GM23338 (cell line): ENCODE measurements around the gene TXNL1.

ENCODE experiments used
- CREB1 ChIP-seq: fragments of 250-450 bp; sonication (Bioruptor Pico); IDR thresholded peaks from 2 replicates; pipeline ENCODE4 v1.5.0; 2020; ENCODE audit warnings: low read depth, mild to moderate bottlenecking, moderate library complexity
- EZH2 ChIP-seq: fragments of 200-600 bp; sonication (generic); IDR thresholded peaks from one replicate; pipeline ENCODE4 v1.8.0; 2017; ENCODE audit warnings: antibody characterized with exemption, mild to moderate bottlenecking, low read depth; ENCODE audit not compliant: unreplicated experiment
- EZH2phosphoT487 ChIP-seq: fragments of 200-600 bp; sonication (generic); IDR thresholded peaks from one replicate; pipeline ENCODE4 v1.8.1; 2018; ENCODE audit warnings: antibody characterized with exemption; ENCODE audit not compliant: unreplicated experiment
- JUNB ChIP-seq: IDR thresholded peaks from one replicate; pipeline ENCODE4 v1.6.1; 2016; ENCODE audit warnings: antibody characterized with exemption; ENCODE audit not compliant: unreplicated experiment
- NANOG ChIP-seq: IDR thresholded peaks from 2 replicates; pipeline ENCODE4 v1.6.1; 2016; ENCODE audit warnings: antibody characterized with exemption, borderline replicate concordance
- POLR2AphosphoS5 ChIP-seq: IDR thresholded peaks from 2 replicates; pipeline ENCODE4 v1.6.1; 2016; ENCODE audit warnings: antibody characterized with exemption, low read depth
- STAT1 ChIP-seq: IDR thresholded peaks from one replicate; pipeline ENCODE4 v1.6.1; 2016; ENCODE audit warnings: antibody characterized with exemption; ENCODE audit not compliant: unreplicated experiment
- ZNF114 ChIP-seq: fragments of 250-450 bp; sonication (Bioruptor Pico); IDR thresholded peaks from 2 replicates; pipeline ENCODE4 v1.5.0; 2020; ENCODE audit warnings: mild to moderate bottlenecking, moderate library complexity
- ZNF462 ChIP-seq: fragments of 250-450 bp; sonication (Bioruptor Pico); IDR thresholded peaks from 2 replicates; pipeline ENCODE4 v1.5.0; 2020; ENCODE audit warnings: mild to moderate bottlenecking, moderate library complexity
- TF ChIP-seq, protein P1 (sequence below), 2 experiments: fragments of 200-600 bp in 1 of 2; sonication (generic) in 1 of 2; conservative IDR thresholded peaks; 2 replicates each; pipeline versions ENCODE4 v1.5.1 to v1.6.1; 2016 to 2017; ENCODE audit warnings: antibody characterized with exemption in 2 of 2, low read depth in 2 of 2, mild to moderate bottlenecking in 2 of 2, moderate library complexity in 1 of 2
- TF ChIP-seq, protein P2 (sequence below): IDR thresholded peaks from one replicate; pipeline ENCODE4 v1.6.1; 2018; ENCODE audit warnings: antibody characterized with exemption; ENCODE audit not compliant: unreplicated experiment
- TF ChIP-seq, protein P3 (sequence below): IDR thresholded peaks from 2 replicates; pipeline ENCODE4 v1.6.1; 2016; ENCODE audit warnings: antibody characterized with exemption

GRCh38 chr18:56678836-56679565, 40.6 kb upstream of the TXNL1 start:
- TF ChIP-seq, protein P1, sequence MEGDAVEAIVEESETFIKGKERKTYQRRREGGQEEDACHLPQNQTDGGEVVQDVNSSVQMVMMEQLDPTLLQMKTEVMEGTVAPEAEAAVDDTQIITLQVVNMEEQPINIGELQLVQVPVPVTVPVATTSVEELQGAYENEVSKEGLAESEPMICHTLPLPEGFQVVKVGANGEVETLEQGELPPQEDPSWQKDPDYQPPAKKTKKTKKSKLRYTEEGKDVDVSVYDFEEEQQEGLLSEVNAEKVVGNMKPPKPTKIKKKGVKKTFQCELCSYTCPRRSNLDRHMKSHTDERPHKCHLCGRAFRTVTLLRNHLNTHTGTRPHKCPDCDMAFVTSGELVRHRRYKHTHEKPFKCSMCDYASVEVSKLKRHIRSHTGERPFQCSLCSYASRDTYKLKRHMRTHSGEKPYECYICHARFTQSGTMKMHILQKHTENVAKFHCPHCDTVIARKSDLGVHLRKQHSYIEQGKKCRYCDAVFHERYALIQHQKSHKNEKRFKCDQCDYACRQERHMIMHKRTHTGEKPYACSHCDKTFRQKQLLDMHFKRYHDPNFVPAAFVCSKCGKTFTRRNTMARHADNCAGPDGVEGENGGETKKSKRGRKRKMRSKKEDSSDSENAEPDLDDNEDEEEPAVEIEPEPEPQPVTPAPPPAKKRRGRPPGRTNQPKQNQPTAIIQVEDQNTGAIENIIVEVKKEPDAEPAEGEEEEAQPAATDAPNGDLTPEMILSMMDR (conservative IDR thresholded peaks at IDR 0.05; ENCODE audit: low read depth in 2 of 2), result no peak
- TF ChIP-seq EZH2 (no peak), EZH2phosphoT487 (no peak), NANOG (no peak), POLR2AphosphoS5 (no peak), JUNB (no peak), STAT1 (no peak), CREB1 (CRISPR knock-in tag) (no peak), ZNF114 (CRISPR knock-in tag) (no peak), ZNF462 (CRISPR knock-in tag) (no peak)
- TF ChIP-seq, protein P2, sequence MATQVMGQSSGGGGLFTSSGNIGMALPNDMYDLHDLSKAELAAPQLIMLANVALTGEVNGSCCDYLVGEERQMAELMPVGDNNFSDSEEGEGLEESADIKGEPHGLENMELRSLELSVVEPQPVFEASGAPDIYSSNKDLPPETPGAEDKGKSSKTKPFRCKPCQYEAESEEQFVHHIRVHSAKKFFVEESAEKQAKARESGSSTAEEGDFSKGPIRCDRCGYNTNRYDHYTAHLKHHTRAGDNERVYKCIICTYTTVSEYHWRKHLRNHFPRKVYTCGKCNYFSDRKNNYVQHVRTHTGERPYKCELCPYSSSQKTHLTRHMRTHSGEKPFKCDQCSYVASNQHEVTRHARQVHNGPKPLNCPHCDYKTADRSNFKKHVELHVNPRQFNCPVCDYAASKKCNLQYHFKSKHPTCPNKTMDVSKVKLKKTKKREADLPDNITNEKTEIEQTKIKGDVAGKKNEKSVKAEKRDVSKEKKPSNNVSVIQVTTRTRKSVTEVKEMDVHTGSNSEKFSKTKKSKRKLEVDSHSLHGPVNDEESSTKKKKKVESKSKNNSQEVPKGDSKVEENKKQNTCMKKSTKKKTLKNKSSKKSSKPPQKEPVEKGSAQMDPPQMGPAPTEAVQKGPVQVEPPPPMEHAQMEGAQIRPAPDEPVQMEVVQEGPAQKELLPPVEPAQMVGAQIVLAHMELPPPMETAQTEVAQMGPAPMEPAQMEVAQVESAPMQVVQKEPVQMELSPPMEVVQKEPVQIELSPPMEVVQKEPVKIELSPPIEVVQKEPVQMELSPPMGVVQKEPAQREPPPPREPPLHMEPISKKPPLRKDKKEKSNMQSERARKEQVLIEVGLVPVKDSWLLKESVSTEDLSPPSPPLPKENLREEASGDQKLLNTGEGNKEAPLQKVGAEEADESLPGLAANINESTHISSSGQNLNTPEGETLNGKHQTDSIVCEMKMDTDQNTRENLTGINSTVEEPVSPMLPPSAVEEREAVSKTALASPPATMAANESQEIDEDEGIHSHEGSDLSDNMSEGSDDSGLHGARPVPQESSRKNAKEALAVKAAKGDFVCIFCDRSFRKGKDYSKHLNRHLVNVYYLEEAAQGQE, result no peak
- TF ChIP-seq, protein P3, sequence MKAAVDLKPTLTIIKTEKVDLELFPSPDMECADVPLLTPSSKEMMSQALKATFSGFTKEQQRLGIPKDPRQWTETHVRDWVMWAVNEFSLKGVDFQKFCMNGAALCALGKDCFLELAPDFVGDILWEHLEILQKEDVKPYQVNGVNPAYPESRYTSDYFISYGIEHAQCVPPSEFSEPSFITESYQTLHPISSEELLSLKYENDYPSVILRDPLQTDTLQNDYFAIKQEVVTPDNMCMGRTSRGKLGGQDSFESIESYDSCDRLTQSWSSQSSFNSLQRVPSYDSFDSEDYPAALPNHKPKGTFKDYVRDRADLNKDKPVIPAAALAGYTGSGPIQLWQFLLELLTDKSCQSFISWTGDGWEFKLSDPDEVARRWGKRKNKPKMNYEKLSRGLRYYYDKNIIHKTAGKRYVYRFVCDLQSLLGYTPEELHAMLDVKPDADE, result no peak
